HG03575 (cell line): ENCODE measurements around the gene RABEP2.
"Not testable (repeated sequence)": the region's sequence is repeated elsewhere in the genome, so short reads cannot be mapped to it uniquely, and the experiment has no call there.

Experiments used
- ATAC-seq: cut with Tn5 transposase; IDR thresholded peaks from one replicate; pipeline ENCODE4 v1.9.1; 2021; ENCODE audit not compliant: unreplicated experiment, insufficient number of reproducible peaks, low FRiP score; ENCODE audit errors: extremely low read depth

The RABEP2 gene

DNA sequence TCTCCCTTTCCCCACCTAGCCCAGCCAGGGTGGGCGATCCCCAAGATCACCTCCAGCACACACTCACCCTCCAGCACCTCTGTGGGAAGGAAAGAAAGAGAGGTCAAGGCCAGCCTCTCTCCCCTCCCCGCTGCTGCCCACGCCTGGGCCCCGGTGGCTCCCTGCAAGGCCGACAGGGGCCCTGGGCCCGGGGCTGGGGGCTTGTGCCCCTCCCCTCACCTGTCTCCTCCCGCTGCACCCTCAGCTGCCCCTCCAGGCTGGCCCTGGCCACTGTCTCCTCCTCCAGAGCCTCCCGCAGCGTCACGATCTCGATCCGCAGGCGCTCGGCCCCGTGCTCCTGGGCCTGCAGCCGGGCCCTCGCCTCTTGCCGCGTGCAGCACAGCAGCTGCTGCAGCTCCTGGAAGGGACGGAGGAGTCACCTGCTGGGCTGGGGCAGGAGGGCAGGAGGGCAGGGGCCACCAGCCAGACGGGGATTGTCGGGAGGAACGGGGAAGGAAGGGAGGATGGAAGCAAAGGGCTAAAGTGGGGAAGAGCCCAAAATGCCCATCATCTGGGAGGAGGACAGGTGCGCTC, 19.2 kb downstream of the RABEP2 start:
- no peak for ATAC-seq

GRCh38 chr16:28905229-28905754, 19.7 kb downstream of the RABEP2 start:
- ATAC-seq, result no peak

- ATAC-seq, result no peak
Observed at GRCh38 chr16:28904828-28905227, 20.2 kb downstream of the RABEP2 start.

DNA sequence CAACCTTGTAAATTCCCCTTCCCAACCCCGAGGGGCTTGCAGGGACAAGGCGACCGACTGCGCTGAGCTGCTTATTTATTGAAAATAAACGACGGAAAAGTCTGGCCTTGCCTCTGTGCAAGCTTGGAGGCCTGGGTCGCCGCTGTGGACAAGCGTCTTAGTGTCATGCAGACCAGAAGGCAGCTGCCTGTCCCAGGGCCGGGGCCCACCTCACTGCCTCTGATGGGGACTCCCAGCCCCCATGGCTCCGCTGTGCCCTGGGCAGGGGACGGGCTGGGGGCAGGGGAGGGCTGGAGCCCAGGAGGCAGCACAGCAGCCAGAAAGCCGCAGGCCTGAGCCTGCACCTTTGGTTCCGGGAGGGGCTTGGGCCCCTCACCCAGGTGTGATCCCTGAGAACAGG, 20.7 kb downstream of the RABEP2 start:
- no peak for ATAC-seq

GRCh38 chr16:28903344-28904042, 21.5 kb downstream of the RABEP2 start:
- no peak for ATAC-seq

GRCh38 chr16:28902909-28903308, 22.1 kb downstream of the RABEP2 start:
- no peak for ATAC-seq

DNA sequence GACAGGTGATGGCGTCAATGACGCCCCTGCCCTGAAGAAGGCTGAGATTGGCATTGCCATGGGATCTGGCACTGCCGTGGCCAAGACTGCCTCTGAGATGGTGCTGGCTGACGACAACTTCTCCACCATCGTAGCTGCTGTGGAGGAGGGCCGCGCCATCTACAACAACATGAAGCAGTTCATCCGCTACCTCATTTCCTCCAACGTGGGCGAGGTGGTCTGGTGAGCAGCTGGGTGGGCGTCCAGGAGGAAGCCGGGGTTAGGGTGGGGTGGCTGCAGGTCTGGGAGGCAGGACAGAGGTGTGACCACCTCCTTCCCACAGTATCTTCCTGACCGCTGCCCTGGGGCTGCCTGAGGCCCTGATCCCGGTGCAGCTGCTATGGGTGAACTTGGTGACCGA, 23.2 kb downstream of the RABEP2 start:
- no peak for ATAC-seq

- ATAC-seq, result no peak
Observed at GRCh38 chr16:28900601-28901000, 24.4 kb downstream of the RABEP2 start.

GRCh38 chr16:28899882-28900590, 25.0 kb downstream of the RABEP2 start:
- ATAC-seq, result no peak

DNA sequence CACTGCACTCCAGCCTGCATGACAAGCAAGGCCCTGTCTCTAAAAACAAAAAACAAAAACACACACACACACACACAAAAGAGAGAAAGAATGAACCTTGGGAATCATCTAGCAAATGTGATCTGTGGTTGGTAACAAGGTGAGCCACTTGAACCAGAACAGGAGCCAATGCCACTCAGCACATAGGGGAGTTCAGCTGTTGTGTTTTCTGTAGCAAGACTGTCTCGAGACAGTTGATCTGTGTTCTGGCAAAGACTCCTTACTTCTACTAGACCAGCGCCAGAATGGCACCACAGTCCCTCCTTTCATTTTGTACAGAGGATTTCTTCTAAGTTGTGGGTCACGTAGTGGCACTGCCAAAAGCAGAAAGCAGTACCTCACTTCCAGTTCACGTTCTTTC, 26.1 kb downstream of the RABEP2 start:
- no peak for ATAC-seq

DNA sequence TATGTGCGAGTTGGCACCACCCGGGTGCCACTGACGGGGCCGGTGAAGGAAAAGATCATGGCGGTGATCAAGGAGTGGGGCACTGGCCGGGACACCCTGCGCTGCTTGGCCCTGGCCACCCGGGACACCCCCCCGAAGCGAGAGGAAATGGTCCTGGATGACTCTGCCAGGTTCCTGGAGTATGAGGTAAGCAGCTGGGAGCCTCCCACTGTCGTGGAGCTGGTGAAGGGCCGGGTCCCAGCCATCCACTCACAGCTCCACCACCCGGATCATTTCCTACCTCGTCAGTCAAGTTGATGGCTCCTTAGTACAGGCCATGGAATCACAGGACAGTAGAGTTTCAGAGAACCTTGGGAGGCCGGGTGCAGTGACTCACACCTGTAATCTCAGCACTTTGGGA, 26.8 kb downstream of the RABEP2 start:
- ATAC-seq, result no peak

GRCh38 chr16:28897826-28898225, 27.2 kb downstream of the RABEP2 start:
- no peak for ATAC-seq

GRCh38 chr16:28895609-28896008, 29.4 kb downstream of the RABEP2 start:
- no peak for ATAC-seq

DNA sequence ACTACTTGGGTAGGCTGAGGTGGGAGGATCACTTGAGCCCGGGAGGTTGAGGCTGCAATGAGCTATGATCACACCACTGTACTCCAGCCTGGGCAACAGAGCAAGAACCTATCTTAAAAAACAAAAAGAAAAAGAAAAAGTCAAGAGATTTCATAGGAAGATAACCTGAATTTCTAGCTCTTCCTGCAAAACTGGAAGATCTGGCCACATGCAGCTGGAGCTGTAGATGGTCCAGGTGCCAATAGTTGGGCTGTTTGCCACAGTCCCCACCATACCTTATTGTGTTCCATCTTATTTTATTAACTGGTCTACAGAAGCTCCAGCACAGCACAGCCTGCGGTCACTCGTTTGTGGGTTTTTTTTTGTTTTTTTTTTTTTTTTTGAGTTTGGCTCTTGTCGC, 31.7 kb downstream of the RABEP2 start:
- ATAC-seq, result no peak

- ATAC-seq, result no peak
Observed at GRCh38 chr16:28891964-28892890, 32.8 kb downstream of the RABEP2 start.

- not testable (repeated sequence) for ATAC-seq
Observed at GRCh38 chr16:28890355-28890754, 34.7 kb downstream of the RABEP2 start.

- ATAC-seq, result no peak
Observed at GRCh38 chr16:28886945-28887344, 38.1 kb downstream of the RABEP2 start.

GRCh38 chr16:28884045-28884444, 41.0 kb downstream of the RABEP2 start:
- no peak for ATAC-seq
